ENCODE measurements around the gene HCFC2.

DNA sequence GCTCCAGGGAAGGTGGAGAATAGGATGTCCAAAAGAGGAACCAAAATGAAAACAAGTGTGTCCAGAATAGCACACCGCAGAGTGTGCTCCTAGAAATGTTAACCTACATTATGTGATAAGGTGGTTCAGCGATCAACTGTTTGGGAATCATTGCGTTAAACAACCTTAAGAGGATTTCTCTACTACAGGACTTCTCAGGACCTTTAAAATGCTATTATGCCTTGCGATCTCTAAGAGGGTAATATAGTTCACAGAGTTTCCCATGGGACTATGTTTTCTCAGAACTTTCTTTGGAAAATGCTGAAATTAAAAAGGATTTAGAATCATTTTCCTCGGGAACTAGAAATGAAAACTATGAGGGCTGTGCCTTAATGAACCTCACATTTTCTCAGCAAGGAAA, 16.2 kb upstream of the HCFC2 start:
- TF ChIP-seq POLR2AphosphoS5 (IDR thresholded peaks at IDR 0.05; ENCODE audit: low read depth, low read length), result no peak
- TF ChIP-seq, protein P1, sequence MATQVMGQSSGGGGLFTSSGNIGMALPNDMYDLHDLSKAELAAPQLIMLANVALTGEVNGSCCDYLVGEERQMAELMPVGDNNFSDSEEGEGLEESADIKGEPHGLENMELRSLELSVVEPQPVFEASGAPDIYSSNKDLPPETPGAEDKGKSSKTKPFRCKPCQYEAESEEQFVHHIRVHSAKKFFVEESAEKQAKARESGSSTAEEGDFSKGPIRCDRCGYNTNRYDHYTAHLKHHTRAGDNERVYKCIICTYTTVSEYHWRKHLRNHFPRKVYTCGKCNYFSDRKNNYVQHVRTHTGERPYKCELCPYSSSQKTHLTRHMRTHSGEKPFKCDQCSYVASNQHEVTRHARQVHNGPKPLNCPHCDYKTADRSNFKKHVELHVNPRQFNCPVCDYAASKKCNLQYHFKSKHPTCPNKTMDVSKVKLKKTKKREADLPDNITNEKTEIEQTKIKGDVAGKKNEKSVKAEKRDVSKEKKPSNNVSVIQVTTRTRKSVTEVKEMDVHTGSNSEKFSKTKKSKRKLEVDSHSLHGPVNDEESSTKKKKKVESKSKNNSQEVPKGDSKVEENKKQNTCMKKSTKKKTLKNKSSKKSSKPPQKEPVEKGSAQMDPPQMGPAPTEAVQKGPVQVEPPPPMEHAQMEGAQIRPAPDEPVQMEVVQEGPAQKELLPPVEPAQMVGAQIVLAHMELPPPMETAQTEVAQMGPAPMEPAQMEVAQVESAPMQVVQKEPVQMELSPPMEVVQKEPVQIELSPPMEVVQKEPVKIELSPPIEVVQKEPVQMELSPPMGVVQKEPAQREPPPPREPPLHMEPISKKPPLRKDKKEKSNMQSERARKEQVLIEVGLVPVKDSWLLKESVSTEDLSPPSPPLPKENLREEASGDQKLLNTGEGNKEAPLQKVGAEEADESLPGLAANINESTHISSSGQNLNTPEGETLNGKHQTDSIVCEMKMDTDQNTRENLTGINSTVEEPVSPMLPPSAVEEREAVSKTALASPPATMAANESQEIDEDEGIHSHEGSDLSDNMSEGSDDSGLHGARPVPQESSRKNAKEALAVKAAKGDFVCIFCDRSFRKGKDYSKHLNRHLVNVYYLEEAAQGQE (IDR thresholded peaks at IDR 0.05; ENCODE audit: insufficient read depth in 1 of 2, low read depth in 2 of 2, low read length in 2 of 2), result no peak

Data from PFSK-1 (cell line).